Activated T-cell treated with anti-CD3 and anti-CD28 coated beads for 48 hours (primary cell): ENCODE results near the gene PPP1R15A.
"Not testable (repeated sequence)": the region's sequence is repeated elsewhere in the genome, so short reads cannot be mapped to it uniquely, and the experiment has no call there.

ENCODE experiments used
- DNase-seq: peaks from one replicate; pipeline ENCODE4 v3.0.0-alpha.2; 2020; ENCODE audit warnings: low read depth

Gene PPP1R15A

GRCh38 chr19:48915757-48916156 is 43.5 kb downstream of the PPP1R15A start:
- no peak for DNase-seq

GRCh38 chr19:48918071-48918470 is 45.9 kb downstream of the PPP1R15A start:
- no peak for DNase-seq

- no peak for DNase-seq
Measured at GRCh38 chr19:48918801-48919247, 46.6 kb downstream of the PPP1R15A start.

GRCh38 chr19:48919271-48919670 is 47.0 kb downstream of the PPP1R15A start:
- not testable (repeated sequence) for DNase-seq

- DNase-seq = no peak
Measured at GRCh38 chr19:48920949-48921348, 48.7 kb downstream of the PPP1R15A start.

- DNase-seq = no peak
Measured at GRCh38 chr19:48921721-48922500, 49.7 kb downstream of the PPP1R15A start.

GRCh38 chr19:48922548-48923490 is 50.6 kb downstream of the PPP1R15A start:
- DNase-seq = no peak

GRCh38 chr19:48925240-48925843 is 53.1 kb downstream of the PPP1R15A start:
- DNase-seq = no peak
